ENCODE data around the gene AMFR.
"Not testable (repeated sequence)": the region's sequence is repeated elsewhere in the genome, so short reads cannot be mapped to it uniquely, and the experiment has no call there.

- TF ChIP-seq POLR2AphosphoS5, CTCF, EP300 (IDR thresholded peaks at IDR 0.05): not testable (repeated sequence)
Observed at GRCh38 chr16:56380778-56381485, 44.4 kb downstream of the AMFR start.
